GM23338 (cell line): ENCODE data around the gene ATG7. TPM values are rescaled to one million over a fixed set of nuclear protein-coding genes. Genes with fewer than 3 reads are reported as not detected.

Experiments used
- ATAC-seq: fragments of 200-7000 bp; cut with Tn5 transposase; 3 replicates; pipeline ENCODE4 v1.9.1; 2020
- DNase-seq: peaks from one replicate; pipeline ENCODE4 v3.0.0-alpha.2; 2015; ENCODE audit warnings: low spot score
- H2AFZ ChIP-seq: fragments of 200-600 bp; sonication (generic); 2 replicates; pipeline ENCODE4 v1.8.0; 2016; ENCODE audit warnings: antibody characterized with exemption, mild to moderate bottlenecking, moderate library complexity
- H3F3A ChIP-seq: fragments of 200-600 bp; sonication (generic); replicated peaks from 2 replicates; pipeline ENCODE4 v1.8.0; 2017; ENCODE audit warnings: antibody characterized with exemption, mixed run types, low read depth
- H3K27ac ChIP-seq: fragments of 200-600 bp; sonication (generic); 2 replicates; pipeline ENCODE4 v1.6.1; 2016; ENCODE audit warnings: low read depth
- H3K27me3 ChIP-seq: fragments of 200-600 bp; sonication (generic); 2 replicates; pipeline ENCODE4 v1.8.0; 2016; ENCODE audit warnings: mild to moderate bottlenecking, mixed run types, moderate library complexity; ENCODE audit not compliant: insufficient read depth
- H3K36me3 ChIP-seq: fragments of 200-600 bp; sonication (generic); 2 replicates; pipeline ENCODE4 v1.8.0; 2016; ENCODE audit warnings: mild to moderate bottlenecking; ENCODE audit not compliant: insufficient read depth
- H3K4me1 ChIP-seq: fragments of 200-600 bp; sonication (generic); 2 replicates; pipeline ENCODE4 v1.8.0; 2016; ENCODE audit warnings: mild to moderate bottlenecking, moderate library complexity; ENCODE audit not compliant: insufficient read depth
- H3K4me2 ChIP-seq: fragments of 200-600 bp; sonication (generic); 2 replicates; pipeline ENCODE4 v1.7.1; 2017; ENCODE audit warnings: mixed run types
- H3K4me3 ChIP-seq: fragments of 200-600 bp; sonication (generic); 2 replicates; pipeline ENCODE4 v1.6.1; 2016; ENCODE audit warnings: mixed run types
- H3K79me2 ChIP-seq: fragments of 200-600 bp; sonication (generic); replicated peaks from 2 replicates; pipeline ENCODE4 v1.8.0; 2017; ENCODE audit warnings: mild to moderate bottlenecking; ENCODE audit not compliant: insufficient read depth
- H3K9me2 ChIP-seq: fragments of 200-600 bp; sonication (generic); 2 replicates; pipeline ENCODE4 v1.8.0; 2017; ENCODE audit not compliant: insufficient read depth
- H4K20me1 ChIP-seq: fragments of 200-600 bp; sonication (generic); replicated peaks from 2 replicates; pipeline ENCODE4 v1.8.0; 2017; ENCODE audit warnings: mild to moderate bottlenecking; ENCODE audit not compliant: insufficient read depth
- H3K27ac Mint-ChIP-seq: 2 replicates; pipeline ENCODE4 v1.8.0; 2020; ENCODE audit warnings: inconsistent platforms, mild to moderate bottlenecking, moderate library complexity, mixed read lengths
- H3K27me3 Mint-ChIP-seq: 3 replicates; pipeline ENCODE4 v1.8.0; 2022; ENCODE audit warnings: low read depth, mild to moderate bottlenecking, moderate library complexity, mixed read lengths, inconsistent platforms; ENCODE audit not compliant: insufficient read depth, poor library complexity
- H3K36me3 Mint-ChIP-seq: 3 replicates; pipeline ENCODE4 v1.8.0; 2021; ENCODE audit warnings: low read depth, mild to moderate bottlenecking, inconsistent platforms, moderate library complexity, mixed read lengths
- H3K4me1 Mint-ChIP-seq: 3 replicates; pipeline ENCODE4 v1.8.0; 2020; ENCODE audit warnings: mild to moderate bottlenecking, inconsistent platforms, mixed read lengths
- H3K4me3 Mint-ChIP-seq: 3 replicates; pipeline ENCODE4 v1.8.0; 2021; ENCODE audit warnings: moderate library complexity, mild to moderate bottlenecking, inconsistent platforms, mixed read lengths
- H3K9me3 Mint-ChIP-seq: 3 replicates; pipeline ENCODE4 v1.8.0; 2020; ENCODE audit warnings: moderate library complexity, mild to moderate bottlenecking, inconsistent platforms, mixed read lengths
- CREB1 ChIP-seq: fragments of 250-450 bp; sonication (Bioruptor Pico); IDR thresholded peaks from 2 replicates; pipeline ENCODE4 v1.5.0; 2020; ENCODE audit warnings: low read depth, mild to moderate bottlenecking, moderate library complexity
- EZH2 ChIP-seq: fragments of 200-600 bp; sonication (generic); IDR thresholded peaks from one replicate; pipeline ENCODE4 v1.8.0; 2017; ENCODE audit warnings: antibody characterized with exemption, mild to moderate bottlenecking, low read depth; ENCODE audit not compliant: unreplicated experiment
- EZH2phosphoT487 ChIP-seq: fragments of 200-600 bp; sonication (generic); IDR thresholded peaks from one replicate; pipeline ENCODE4 v1.8.1; 2018; ENCODE audit warnings: antibody characterized with exemption; ENCODE audit not compliant: unreplicated experiment
- JUNB ChIP-seq: IDR thresholded peaks from one replicate; pipeline ENCODE4 v1.6.1; 2016; ENCODE audit warnings: antibody characterized with exemption; ENCODE audit not compliant: unreplicated experiment
- NANOG ChIP-seq: IDR thresholded peaks from 2 replicates; pipeline ENCODE4 v1.6.1; 2016; ENCODE audit warnings: antibody characterized with exemption, borderline replicate concordance
- POLR2AphosphoS5 ChIP-seq: IDR thresholded peaks from 2 replicates; pipeline ENCODE4 v1.6.1; 2016; ENCODE audit warnings: antibody characterized with exemption, low read depth
- STAT1 ChIP-seq: IDR thresholded peaks from one replicate; pipeline ENCODE4 v1.6.1; 2016; ENCODE audit warnings: antibody characterized with exemption; ENCODE audit not compliant: unreplicated experiment
- ZNF114 ChIP-seq: fragments of 250-450 bp; sonication (Bioruptor Pico); IDR thresholded peaks from 2 replicates; pipeline ENCODE4 v1.5.0; 2020; ENCODE audit warnings: mild to moderate bottlenecking, moderate library complexity
- ZNF331 ChIP-seq: fragments of 250-450 bp; sonication (Bioruptor Pico); IDR thresholded peaks from 2 replicates; pipeline ENCODE4 v1.5.0; 2020; ENCODE audit warnings: low read depth, mild to moderate bottlenecking, moderate library complexity
- ZNF462 ChIP-seq: fragments of 250-450 bp; sonication (Bioruptor Pico); IDR thresholded peaks from 2 replicates; pipeline ENCODE4 v1.5.0; 2020; ENCODE audit warnings: mild to moderate bottlenecking, moderate library complexity
- polyA plus RNA-seq: library from polyadenylated mRNA; unstranded; fragments of >200 nt; fragmentation: Nextera tagmentation; extraction: Ambion mirVana; gene quantifications from 2 replicates; pipeline ENCODE4 v1.2.1, GENCODE V29; 2016
- total RNA-seq: library from RNA; depleted of rRNA; stranded (reverse); fragments of >200 nt; shearing (Covaris generic); gene quantifications from 2 replicates; pipeline ENCODE4 v1.2.3, GENCODE V29; 2014
- TF ChIP-seq, protein P1 (sequence below): IDR thresholded peaks from one replicate; pipeline ENCODE4 v1.6.1; 2018; ENCODE audit warnings: antibody characterized with exemption; ENCODE audit not compliant: unreplicated experiment
- TF ChIP-seq, protein P2 (sequence below), 2 experiments: fragments of 200-600 bp in 1 of 2; sonication (generic) in 1 of 2; conservative IDR thresholded peaks; 2 replicates each; pipeline versions ENCODE4 v1.5.1 to v1.6.1; 2016 to 2017; ENCODE audit warnings: antibody characterized with exemption in 2 of 2, low read depth in 2 of 2, mild to moderate bottlenecking in 2 of 2, moderate library complexity in 1 of 2
- TF ChIP-seq, protein P3 (sequence below): IDR thresholded peaks from 2 replicates; pipeline ENCODE4 v1.6.1; 2016; ENCODE audit warnings: antibody characterized with exemption

ATG7 gene
- total and polyA plus RNA-seq, 2 experiments from 2014 or later, result 16.2 to 36.7 TPM

DNA sequence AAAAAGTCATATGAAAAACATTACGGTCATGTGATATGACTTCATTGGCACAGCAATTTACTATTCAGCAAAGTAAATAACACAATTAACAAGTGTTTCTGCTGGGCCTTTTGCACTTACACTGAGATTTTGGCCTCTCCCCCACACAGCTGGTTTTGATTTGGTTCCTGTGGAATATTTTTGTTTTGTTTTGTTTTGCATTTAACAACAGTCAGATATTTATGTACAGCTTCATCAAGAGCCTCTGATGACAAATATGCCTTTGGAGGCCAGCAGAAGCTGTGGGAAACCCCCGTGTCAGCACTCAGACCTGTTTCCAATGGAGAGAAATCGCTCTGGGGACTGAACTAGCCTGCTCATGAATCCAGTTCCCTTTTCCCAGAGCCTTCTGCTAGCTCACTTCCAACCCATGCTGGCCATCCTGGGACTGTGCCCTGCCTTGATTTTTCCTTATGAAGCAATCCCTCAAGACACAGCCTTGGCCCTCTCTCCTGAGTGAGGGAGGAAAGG lies 161.9 kb downstream of the ATG7 start:
- no peaks in the 10 kb centered on the region for H3K27me3 ChIP-seq
- H3K79me2 ChIP-seq, result no peaks in the 10 kb centered on the region
- Mint-ChIP-seq H3K4me3 (no peak overlapping the region), H3K27ac (no peak overlapping the region), H3K4me1 (peaks cover 3% of the 10 kb centered on the region; the same call in 1 of the 3 replicates), H3K9me3 (no peaks in the 10 kb centered on the region), H3K27me3 (no peaks in the 10 kb centered on the region), H3K36me3 (no peaks in the 10 kb centered on the region)
- H3K27ac ChIP-seq, result no peak overlapping the region
- H3K9me2 ChIP-seq, result no peaks in the 10 kb centered on the region; the same call in 1 of the 2 replicates
- H2AFZ ChIP-seq, result no peak overlapping the region
- no peak overlapping the region for H3K4me3 ChIP-seq
- no peaks in the 10 kb centered on the region for H3K4me1 ChIP-seq
- H3K4me2 ChIP-seq, result no peak overlapping the region
- ATAC-seq (no peak), DNase-seq (no peak)
- H4K20me1 ChIP-seq, result no peaks in the 10 kb centered on the region
- no peaks in the 10 kb centered on the region for H3F3A ChIP-seq
- TF ChIP-seq CREB1 (CRISPR knock-in tag) (no peak), JUNB (no peak), EZH2phosphoT487 (no peak), STAT1 (no peak), ZNF462 (CRISPR knock-in tag) (no peak), POLR2AphosphoS5 (no peak), NANOG (no peak), ZNF114 (no peak), EZH2 (no peak), ZNF331 (CRISPR knock-in tag) (no peak)
- TF ChIP-seq, protein P1, sequence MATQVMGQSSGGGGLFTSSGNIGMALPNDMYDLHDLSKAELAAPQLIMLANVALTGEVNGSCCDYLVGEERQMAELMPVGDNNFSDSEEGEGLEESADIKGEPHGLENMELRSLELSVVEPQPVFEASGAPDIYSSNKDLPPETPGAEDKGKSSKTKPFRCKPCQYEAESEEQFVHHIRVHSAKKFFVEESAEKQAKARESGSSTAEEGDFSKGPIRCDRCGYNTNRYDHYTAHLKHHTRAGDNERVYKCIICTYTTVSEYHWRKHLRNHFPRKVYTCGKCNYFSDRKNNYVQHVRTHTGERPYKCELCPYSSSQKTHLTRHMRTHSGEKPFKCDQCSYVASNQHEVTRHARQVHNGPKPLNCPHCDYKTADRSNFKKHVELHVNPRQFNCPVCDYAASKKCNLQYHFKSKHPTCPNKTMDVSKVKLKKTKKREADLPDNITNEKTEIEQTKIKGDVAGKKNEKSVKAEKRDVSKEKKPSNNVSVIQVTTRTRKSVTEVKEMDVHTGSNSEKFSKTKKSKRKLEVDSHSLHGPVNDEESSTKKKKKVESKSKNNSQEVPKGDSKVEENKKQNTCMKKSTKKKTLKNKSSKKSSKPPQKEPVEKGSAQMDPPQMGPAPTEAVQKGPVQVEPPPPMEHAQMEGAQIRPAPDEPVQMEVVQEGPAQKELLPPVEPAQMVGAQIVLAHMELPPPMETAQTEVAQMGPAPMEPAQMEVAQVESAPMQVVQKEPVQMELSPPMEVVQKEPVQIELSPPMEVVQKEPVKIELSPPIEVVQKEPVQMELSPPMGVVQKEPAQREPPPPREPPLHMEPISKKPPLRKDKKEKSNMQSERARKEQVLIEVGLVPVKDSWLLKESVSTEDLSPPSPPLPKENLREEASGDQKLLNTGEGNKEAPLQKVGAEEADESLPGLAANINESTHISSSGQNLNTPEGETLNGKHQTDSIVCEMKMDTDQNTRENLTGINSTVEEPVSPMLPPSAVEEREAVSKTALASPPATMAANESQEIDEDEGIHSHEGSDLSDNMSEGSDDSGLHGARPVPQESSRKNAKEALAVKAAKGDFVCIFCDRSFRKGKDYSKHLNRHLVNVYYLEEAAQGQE, result no peak
- TF ChIP-seq, protein P2, sequence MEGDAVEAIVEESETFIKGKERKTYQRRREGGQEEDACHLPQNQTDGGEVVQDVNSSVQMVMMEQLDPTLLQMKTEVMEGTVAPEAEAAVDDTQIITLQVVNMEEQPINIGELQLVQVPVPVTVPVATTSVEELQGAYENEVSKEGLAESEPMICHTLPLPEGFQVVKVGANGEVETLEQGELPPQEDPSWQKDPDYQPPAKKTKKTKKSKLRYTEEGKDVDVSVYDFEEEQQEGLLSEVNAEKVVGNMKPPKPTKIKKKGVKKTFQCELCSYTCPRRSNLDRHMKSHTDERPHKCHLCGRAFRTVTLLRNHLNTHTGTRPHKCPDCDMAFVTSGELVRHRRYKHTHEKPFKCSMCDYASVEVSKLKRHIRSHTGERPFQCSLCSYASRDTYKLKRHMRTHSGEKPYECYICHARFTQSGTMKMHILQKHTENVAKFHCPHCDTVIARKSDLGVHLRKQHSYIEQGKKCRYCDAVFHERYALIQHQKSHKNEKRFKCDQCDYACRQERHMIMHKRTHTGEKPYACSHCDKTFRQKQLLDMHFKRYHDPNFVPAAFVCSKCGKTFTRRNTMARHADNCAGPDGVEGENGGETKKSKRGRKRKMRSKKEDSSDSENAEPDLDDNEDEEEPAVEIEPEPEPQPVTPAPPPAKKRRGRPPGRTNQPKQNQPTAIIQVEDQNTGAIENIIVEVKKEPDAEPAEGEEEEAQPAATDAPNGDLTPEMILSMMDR (conservative IDR thresholded peaks at IDR 0.05; ENCODE audit: low read depth in 2 of 2), result no peak
- TF ChIP-seq, protein P3, sequence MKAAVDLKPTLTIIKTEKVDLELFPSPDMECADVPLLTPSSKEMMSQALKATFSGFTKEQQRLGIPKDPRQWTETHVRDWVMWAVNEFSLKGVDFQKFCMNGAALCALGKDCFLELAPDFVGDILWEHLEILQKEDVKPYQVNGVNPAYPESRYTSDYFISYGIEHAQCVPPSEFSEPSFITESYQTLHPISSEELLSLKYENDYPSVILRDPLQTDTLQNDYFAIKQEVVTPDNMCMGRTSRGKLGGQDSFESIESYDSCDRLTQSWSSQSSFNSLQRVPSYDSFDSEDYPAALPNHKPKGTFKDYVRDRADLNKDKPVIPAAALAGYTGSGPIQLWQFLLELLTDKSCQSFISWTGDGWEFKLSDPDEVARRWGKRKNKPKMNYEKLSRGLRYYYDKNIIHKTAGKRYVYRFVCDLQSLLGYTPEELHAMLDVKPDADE, result no peak
- no peaks in the 10 kb centered on the region for H3K36me3 ChIP-seq
